GM12878 (cell line): ENCODE results near the gene BAIAP2L1. TPM values are rescaled to one million over a fixed set of nuclear protein-coding genes. Genes with fewer than 3 reads are reported as not detected.
A peak's percentile ranks its signal among the peaks of the same experiment; 100 is the strongest.

Experiments
- BCL11A ChIP-seq: IDR thresholded peaks from 2 replicates; pipeline ENCODE4 v1.6.1; 2011; ENCODE audit warnings: low read depth, low read length
- CBX5 ChIP-seq: sonication (generic); IDR thresholded peaks from 2 replicates; pipeline ENCODE4 v1.6.1; 2016; ENCODE audit warnings: low read depth, moderate library complexity, mild to moderate bottlenecking, inconsistent platforms
- CUX1 ChIP-seq: IDR thresholded peaks from 2 replicates; pipeline ENCODE4 v1.6.1; 2012; ENCODE audit warnings: improper control_type of control experiment, low read depth, low read length; ENCODE audit not compliant: insufficient replicate concordance
- ETV6 ChIP-seq, 2 experiments: fragments of 450-650 bp in 1 of 2; IDR thresholded peaks in 1 of 2; conservative IDR thresholded peaks in 1 of 2; 2 replicates each; pipeline ENCODE4 v1.6.1; 2014; ENCODE audit warnings: antibody characterized with exemption in 1 of 2, borderline replicate concordance in 1 of 2, low read depth in 1 of 2, mild to moderate bottlenecking in 1 of 2, moderate library complexity in 1 of 2
- HDGF ChIP-seq: fragments of 450-650 bp; IDR thresholded peaks from 2 replicates; pipeline ENCODE4 v1.6.1; 2016; ENCODE audit warnings: antibody characterized with exemption
- MLLT1 ChIP-seq: fragments of 450-650 bp; IDR thresholded peaks from 2 replicates; pipeline ENCODE4 v1.6.1; 2016; ENCODE audit warnings: mild to moderate bottlenecking
- MTA2 ChIP-seq: fragments of 450-650 bp; IDR thresholded peaks from 2 replicates; pipeline ENCODE4 v1.6.1; 2016; ENCODE audit warnings: low read depth, mild to moderate bottlenecking, moderate library complexity
- NR2C2 ChIP-seq: IDR thresholded peaks from 2 replicates; pipeline ENCODE4 v1.6.1; 2011; ENCODE audit warnings: borderline replicate concordance, low read depth; ENCODE audit not compliant: control insufficient read depth, insufficient read length
- PKNOX1 ChIP-seq: fragments of 450-650 bp; IDR thresholded peaks from 2 replicates; pipeline ENCODE4 v1.6.1; 2016; ENCODE audit warnings: mild to moderate bottlenecking
- RAD21 ChIP-seq: IDR thresholded peaks from 2 replicates; pipeline ENCODE4 v1.6.1; 2011; ENCODE audit warnings: mild to moderate bottlenecking, low read depth, low read length, moderate library complexity; ENCODE audit not compliant: insufficient read depth
- RBBP5 ChIP-seq: fragments of 200-600 bp; sonication (generic); conservative IDR thresholded peaks from 2 replicates; pipeline ENCODE4 v1.6.1; 2016
- SRF ChIP-seq, 2 experiments: IDR thresholded peaks; 2 replicates each; pipeline ENCODE4 v1.6.1; 2011; ENCODE audit warnings: low read depth in 2 of 2, low read length in 2 of 2, mild to moderate bottlenecking in 1 of 2, moderate library complexity in 1 of 2
- SUPT20H ChIP-seq: IDR thresholded peaks from 2 replicates; pipeline ENCODE4 v1.6.1; 2011; ENCODE audit warnings: low read depth, mild to moderate bottlenecking, low read length, moderate library complexity, borderline replicate concordance; ENCODE audit not compliant: control insufficient read depth
- USF1 ChIP-seq: IDR thresholded peaks from 2 replicates; pipeline ENCODE4 v1.6.1; 2011; ENCODE audit warnings: borderline replicate concordance, low read depth, mild to moderate bottlenecking, moderate library complexity, mixed read lengths, low read length; ENCODE audit not compliant: insufficient read depth; ENCODE audit errors: extremely low read length
- ZNF384 ChIP-seq: IDR thresholded peaks from 2 replicates; pipeline ENCODE4 v1.6.1; 2012; ENCODE audit warnings: low read depth, mild to moderate bottlenecking, low read length, improper control_type of control experiment, borderline replicate concordance
- polyA plus RNA-seq, 11 experiments: library from polyadenylated mRNA; depleted of rRNA in 4 of 11; unstranded in 6 of 11; stranded (reverse) in 5 of 11; fragments of >200 nt; fragmentation: Nextera tagmentation in 4 of 11; fragmentation: Illumina TruSeq in 1 of 11; extraction: Ambion mirVana in 4 of 11; extraction: Trizol in 1 of 11; gene quantifications; 1 replicate in 1 of 11; 2 replicates in 10 of 11; pipeline versions ENCODE4 v1.2.1 to v1.2.3, GENCODE V29; 2011 to 2016; ENCODE audit warnings: inconsistent platforms in 2 of 11, missing spikeins in 2 of 11, low read depth in 1 of 11
- total RNA-seq, 4 experiments: library from RNA; depleted of rRNA in 3 of 4; stranded (reverse); fragments of >200 nt in 3 of 4; fragmentation: Illumina TruSeq in 1 of 4; extraction: Trizol in 1 of 4; gene quantifications; 2 replicates each; pipeline versions ENCODE4 v1.2.1 to v1.2.3, GENCODE V29; 2013 to 2021

BAIAP2L1 gene
- total and polyA plus RNA-seq, 10 of the 15 experiments (the other 5 are each of a cell fraction or from before 2014, with no cell fraction given) = 8.9 to 60.2 (median 35.7) TPM

GRCh38 chr7:98252425-98253054 lies 148.3 kb downstream of the BAIAP2L1 start (continued):
- no peak for TF ChIP-seq SUPT20H
- no peak for TF ChIP-seq SRF (IDR thresholded peaks at IDR 0.05; ENCODE audit: low read depth in 2 of 2, low read length in 2 of 2)
- no peak for TF ChIP-seq BCL11A
- no peak for TF ChIP-seq ZNF384
- no peak for TF ChIP-seq NR2C2
- TF ChIP-seq RAD21 = no peak
- TF ChIP-seq CBX5 = no peak
- no peak for TF ChIP-seq USF1
- no peak for TF ChIP-seq ETV6 (conservative IDR thresholded peaks at IDR 0.05 in 1 of 2, IDR thresholded peaks at IDR 0.05 in 1 of 2; ENCODE audit: borderline replicate concordance in 1 of 2, low read depth in 1 of 2)
- TF ChIP-seq MTA2 = no peak
- TF ChIP-seq MLLT1 = peak; percentile 71; the same call in 1 of the 2 replicates
- no peak for TF ChIP-seq PKNOX1
- no peak for TF ChIP-seq RBBP5
- no peak for TF ChIP-seq CUX1
- peak; percentile 13; the same call in 1 of the 2 replicates for TF ChIP-seq HDGF
